ENCODE results near the gene OR51I2. TPM values are rescaled to one million over a fixed set of nuclear protein-coding genes. Genes with fewer than 3 reads are reported as not detected.

OR51I2 gene
- total and polyA plus RNA-seq, 9 of the 15 experiments (the other 6 are each of a cell fraction or from before 2014, with no cell fraction given) = 0.06 to 0.61 (median 0.07) TPM; not detected in 6

GRCh38 chr11:5505363-5506048 lies 56.4 kb downstream of the OR51I2 start (continued):
- TF ChIP-seq NR3C1 (CRISPR knock-in tag; IDR thresholded peaks at IDR 0.05) (no peak), ATF4 (CRISPR knock-in tag; IDR thresholded peaks at IDR 0.05) (no peak), ZNF12 (CRISPR knock-in tag; IDR thresholded peaks at IDR 0.05) (no peak), STAT6 (CRISPR knock-in tag; IDR thresholded peaks at IDR 0.05) (no peak), ZSCAN29 (IDR thresholded peaks at IDR 0.05) (no peak), ARID3B (CRISPR knock-in tag; IDR thresholded peaks at IDR 0.05; ENCODE audit: borderline replicate concordance) (no peak), ZNF143 (CRISPR knock-in tag; IDR thresholded peaks at IDR 0.05) (no peak), ZNF354B (CRISPR knock-in tag; IDR thresholded peaks at IDR 0.05) (no peak), HNRNPLL (IDR thresholded peaks at IDR 0.05; ENCODE audit: low read depth, low read length, poor library complexity, severe bottlenecking) (no peak), TEAD4 (IDR thresholded peaks at IDR 0.05; ENCODE audit: low read length) (peak; percentile 46; the same call in 1 of the 2 replicates), TEAD4 (CRISPR knock-in tag; IDR thresholded peaks at IDR 0.05; ENCODE audit: borderline replicate concordance) (no peak), ZNF764 (CRISPR knock-in tag; IDR thresholded peaks at IDR 0.05; ENCODE audit: low read depth) (no peak), ZNF609 (CRISPR knock-in tag; IDR thresholded peaks at IDR 0.05; ENCODE audit: borderline replicate concordance) (no peak), PML (IDR thresholded peaks at IDR 0.05; ENCODE audit: low read length) (peak; percentile 94), IRF2 (CRISPR knock-in tag; IDR thresholded peaks at IDR 0.05) (no peak), ZNF408 (CRISPR knock-in tag; IDR thresholded peaks at IDR 0.05; ENCODE audit: low read depth) (no peak), GMEB1 (CRISPR knock-in tag; IDR thresholded peaks at IDR 0.05) (no peak)
